PFSK-1 (cell line): Measurements from ENCODE around the gene ULK1.

ENCODE experiments used
- FOXP2 ChIP-seq: optimal IDR thresholded peaks from 2 replicates; pipeline ENCODE3; 2011; ENCODE audit warnings: borderline replicate concordance, control low read depth, inconsistent platforms; ENCODE audit not compliant: insufficient read depth; ENCODE audit errors: extremely low read length, extremely low read depth
- POLR2AphosphoS5 ChIP-seq: IDR thresholded peaks from 2 replicates; pipeline ENCODE4 v1.6.1; 2012; ENCODE audit warnings: low read depth, mild to moderate bottlenecking, control low read depth, low read length, moderate library complexity
- SIN3A ChIP-seq: IDR thresholded peaks from 2 replicates; pipeline ENCODE4 v1.6.1; 2012; ENCODE audit warnings: mild to moderate bottlenecking, low read length, moderate library complexity, borderline replicate concordance; ENCODE audit not compliant: insufficient read depth
- TAF1 ChIP-seq: IDR thresholded peaks from 2 replicates; pipeline ENCODE4 v1.6.1; 2012; ENCODE audit warnings: low read length, control low read depth, borderline replicate concordance; ENCODE audit not compliant: insufficient read depth
- TF ChIP-seq, protein P1 (sequence below), 2 experiments: IDR thresholded peaks; 2 replicates each; pipeline versions ENCODE4 v1.6.1 to v1.8.0; 2011 to 2012; ENCODE audit warnings: low read depth in 2 of 2, low read length in 2 of 2, control low read depth in 1 of 2, inconsistent platforms in 1 of 2, mild to moderate bottlenecking in 1 of 2, moderate library complexity in 1 of 2; ENCODE audit not compliant: insufficient read depth in 1 of 2

DNA sequence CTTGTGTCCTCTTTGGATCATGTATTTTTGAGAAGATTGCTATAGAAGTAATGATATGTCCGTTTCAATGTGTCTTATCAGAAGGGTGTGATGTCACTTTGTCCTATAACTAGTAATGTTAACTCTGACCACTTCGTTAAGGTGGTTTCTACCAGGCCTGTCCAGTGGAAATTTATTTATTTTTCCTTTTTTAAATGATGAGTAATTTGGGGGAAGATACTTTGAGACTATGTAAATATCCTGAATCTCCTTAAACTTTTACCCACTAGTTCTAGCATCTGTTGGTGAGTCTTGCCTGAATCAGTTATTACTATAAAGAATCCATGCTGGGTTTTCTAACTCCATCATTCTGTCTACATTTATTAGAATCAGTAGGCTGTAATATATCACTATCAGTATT lies 70.7 kb downstream of the ULK1 start:
- no peak for TF ChIP-seq POLR2AphosphoS5
- no peak for TF ChIP-seq SIN3A
- TF ChIP-seq, protein P1, sequence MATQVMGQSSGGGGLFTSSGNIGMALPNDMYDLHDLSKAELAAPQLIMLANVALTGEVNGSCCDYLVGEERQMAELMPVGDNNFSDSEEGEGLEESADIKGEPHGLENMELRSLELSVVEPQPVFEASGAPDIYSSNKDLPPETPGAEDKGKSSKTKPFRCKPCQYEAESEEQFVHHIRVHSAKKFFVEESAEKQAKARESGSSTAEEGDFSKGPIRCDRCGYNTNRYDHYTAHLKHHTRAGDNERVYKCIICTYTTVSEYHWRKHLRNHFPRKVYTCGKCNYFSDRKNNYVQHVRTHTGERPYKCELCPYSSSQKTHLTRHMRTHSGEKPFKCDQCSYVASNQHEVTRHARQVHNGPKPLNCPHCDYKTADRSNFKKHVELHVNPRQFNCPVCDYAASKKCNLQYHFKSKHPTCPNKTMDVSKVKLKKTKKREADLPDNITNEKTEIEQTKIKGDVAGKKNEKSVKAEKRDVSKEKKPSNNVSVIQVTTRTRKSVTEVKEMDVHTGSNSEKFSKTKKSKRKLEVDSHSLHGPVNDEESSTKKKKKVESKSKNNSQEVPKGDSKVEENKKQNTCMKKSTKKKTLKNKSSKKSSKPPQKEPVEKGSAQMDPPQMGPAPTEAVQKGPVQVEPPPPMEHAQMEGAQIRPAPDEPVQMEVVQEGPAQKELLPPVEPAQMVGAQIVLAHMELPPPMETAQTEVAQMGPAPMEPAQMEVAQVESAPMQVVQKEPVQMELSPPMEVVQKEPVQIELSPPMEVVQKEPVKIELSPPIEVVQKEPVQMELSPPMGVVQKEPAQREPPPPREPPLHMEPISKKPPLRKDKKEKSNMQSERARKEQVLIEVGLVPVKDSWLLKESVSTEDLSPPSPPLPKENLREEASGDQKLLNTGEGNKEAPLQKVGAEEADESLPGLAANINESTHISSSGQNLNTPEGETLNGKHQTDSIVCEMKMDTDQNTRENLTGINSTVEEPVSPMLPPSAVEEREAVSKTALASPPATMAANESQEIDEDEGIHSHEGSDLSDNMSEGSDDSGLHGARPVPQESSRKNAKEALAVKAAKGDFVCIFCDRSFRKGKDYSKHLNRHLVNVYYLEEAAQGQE (IDR thresholded peaks at IDR 0.05; ENCODE audit: insufficient read depth in 1 of 2, low read depth in 2 of 2, low read length in 2 of 2): no peak
- no peak for TF ChIP-seq TAF1
- TF ChIP-seq FOXP2: no peak
